AG09319 (cell line): ENCODE data around the gene MMP24.
"Not testable (repeated sequence)": the region's sequence is repeated elsewhere in the genome, so short reads cannot be mapped to it uniquely, and the experiment has no call there.

ENCODE experiments used
- DNase-seq: peaks from one replicate; pipeline ENCODE4 v3.0.0-alpha.2; 2010; ENCODE audit warnings: low read depth; ENCODE audit errors: extremely low read depth
- CTCF ChIP-seq: IDR thresholded peaks from 2 replicates; pipeline ENCODE4 v1.5.1; 2011; ENCODE audit warnings: low read depth, mild to moderate bottlenecking, inconsistent platforms, low read length, moderate library complexity

MMP24 gene

GRCh38 chr20:35240811-35241293 lies 14.4 kb downstream of the MMP24 start:
- no peak for TF ChIP-seq CTCF
- DNase-seq: no peak

DNA sequence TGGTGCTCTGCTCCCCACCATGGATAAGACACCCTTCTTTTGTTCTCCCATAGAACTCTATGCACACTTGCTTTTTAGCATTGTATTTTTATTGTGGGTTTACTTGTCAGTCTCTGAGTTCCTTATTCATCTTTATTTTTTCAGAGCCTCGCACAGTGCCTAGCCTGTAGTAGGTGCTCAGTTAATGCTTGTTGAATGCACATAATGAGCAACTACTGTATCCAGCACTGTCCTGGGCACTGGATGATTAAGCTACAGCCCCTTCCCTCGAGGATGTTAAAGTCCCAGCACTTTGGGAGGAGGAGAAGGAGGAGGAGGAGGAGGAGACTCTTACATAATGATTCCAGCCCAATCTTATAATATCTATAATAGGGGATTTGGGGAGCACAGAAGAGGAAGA lies 16.8 kb downstream of the MMP24 start:
- no peak for TF ChIP-seq CTCF
- no peak for DNase-seq

- TF ChIP-seq CTCF: no peak
- DNase-seq: no peak
Measured at GRCh38 chr20:35243986-35244385, 17.5 kb downstream of the MMP24 start.

- no peak for TF ChIP-seq CTCF
- no peak for DNase-seq
Measured at GRCh38 chr20:35246723-35247122, 20.2 kb downstream of the MMP24 start.

DNA sequence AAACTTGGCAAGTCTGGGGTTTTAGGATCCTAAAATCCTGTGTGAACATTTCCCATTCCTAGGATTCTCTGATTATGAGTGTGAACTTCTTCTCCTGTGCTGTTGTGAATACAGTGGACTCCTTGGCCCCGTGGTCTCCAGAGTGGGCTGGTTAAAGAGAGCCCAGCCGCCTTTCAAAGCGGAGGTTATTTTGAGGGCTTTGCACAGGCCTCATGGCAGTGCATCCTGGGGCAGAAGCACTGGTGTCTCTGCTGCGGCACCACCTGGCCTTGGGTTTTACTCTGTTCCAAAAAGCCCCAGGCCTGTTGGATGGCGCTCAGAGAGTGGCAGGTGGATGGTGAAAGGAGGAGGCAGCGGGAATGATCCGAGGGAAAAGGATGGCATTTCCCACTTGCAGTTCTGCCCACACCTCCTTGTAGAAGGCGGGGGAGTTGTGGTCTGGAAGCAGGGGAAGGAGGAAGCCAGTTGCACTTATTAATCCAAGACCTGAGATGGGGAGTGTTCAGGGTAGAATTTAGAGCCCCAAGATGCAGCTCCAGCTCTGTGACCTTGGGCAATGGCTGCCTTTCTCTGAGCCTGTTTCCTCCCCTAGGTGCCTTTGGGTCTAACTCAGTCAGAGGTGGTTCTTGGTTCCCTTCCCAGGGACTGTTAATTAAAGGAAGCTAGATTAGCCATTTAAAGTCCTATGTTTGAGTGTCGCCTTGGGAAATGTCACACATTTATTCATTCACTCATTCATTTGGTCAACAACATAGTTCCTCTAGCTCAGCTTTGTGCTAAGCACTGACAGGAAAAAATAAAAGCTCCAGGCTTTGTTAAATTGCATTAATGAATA lies 22.4 kb downstream of the MMP24 start:
- DNase-seq: no peak
- TF ChIP-seq CTCF: no peak

GRCh38 chr20:35251613-35251940 lies 25.1 kb downstream of the MMP24 start:
- DNase-seq: no peak
- no peak for TF ChIP-seq CTCF

DNA sequence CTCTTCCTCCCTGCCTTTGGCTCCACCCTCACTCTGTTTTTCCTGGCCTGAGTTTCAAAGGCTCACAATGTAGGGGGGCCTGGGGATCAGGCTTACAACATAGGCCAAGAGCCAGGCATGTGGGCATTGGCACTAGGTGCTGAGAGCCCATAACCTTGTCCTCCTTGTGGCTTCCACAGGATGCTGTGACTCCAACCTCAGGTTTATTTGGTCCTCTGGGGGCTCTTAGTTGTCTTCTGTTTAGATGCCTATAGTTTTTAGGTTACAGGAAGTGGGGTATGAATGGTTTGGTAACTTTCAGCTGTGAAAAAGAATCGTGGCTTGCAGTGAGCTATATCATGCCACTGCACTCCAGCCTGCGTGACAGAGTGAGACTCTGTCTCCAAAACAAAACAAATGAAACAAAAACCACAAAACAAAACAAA lies 25.6 kb downstream of the MMP24 start:
- DNase-seq: no peak
- TF ChIP-seq CTCF: no peak

DNA sequence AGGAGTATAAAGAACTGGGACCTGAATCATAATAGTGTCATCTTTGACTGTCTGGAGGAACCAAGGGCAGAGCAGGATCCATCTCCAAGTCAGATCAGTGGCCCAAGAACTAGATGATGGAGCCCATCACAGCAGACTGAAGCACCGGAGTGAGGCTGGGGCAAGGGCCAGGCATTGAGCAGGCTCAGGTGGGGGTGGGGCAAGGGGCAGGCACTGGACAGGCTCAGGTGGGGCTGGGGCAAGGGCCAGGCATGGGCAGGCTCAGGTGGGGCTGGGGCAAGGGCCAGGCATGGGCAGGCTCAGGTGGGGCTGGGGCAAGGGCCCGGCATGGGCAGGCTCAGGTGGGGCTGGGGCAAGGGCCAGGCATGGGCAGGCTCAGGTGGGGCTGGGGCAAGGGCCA lies 26.1 kb downstream of the MMP24 start:
- DNase-seq: not testable (repeated sequence)
